SK-N-MC (cell line): ENCODE results near the gene TTC28.
"Not testable (repeated sequence)": the region's sequence is repeated elsewhere in the genome, so short reads cannot be mapped to it uniquely, and the experiment has no call there.

Experiments
- EZH2 ChIP-seq: fragments of 200-600 bp; sonication (generic); IDR thresholded peaks from one replicate; pipeline ENCODE4 v1.6.1; 2017; ENCODE audit warnings: antibody characterized with exemption
- POLR2AphosphoS5 ChIP-seq: IDR thresholded peaks from 2 replicates; pipeline ENCODE4 v1.6.1; 2012; ENCODE audit warnings: mild to moderate bottlenecking, low read depth, low read length, borderline replicate concordance

- not testable (repeated sequence) for TF ChIP-seq EZH2, POLR2AphosphoS5
These were observed 590.1 kb downstream of the TTC28 start for GRCh38 chr22:28089541-28089940.
